NCI-H2171 (cell line): ENCODE results near the gene EOGT.

Experiments used
- DNase-seq: peaks from one replicate; lab custom pipeline; 2025; lab: John Stamatoyannopoulos, UW

Gene EOGT

DNA sequence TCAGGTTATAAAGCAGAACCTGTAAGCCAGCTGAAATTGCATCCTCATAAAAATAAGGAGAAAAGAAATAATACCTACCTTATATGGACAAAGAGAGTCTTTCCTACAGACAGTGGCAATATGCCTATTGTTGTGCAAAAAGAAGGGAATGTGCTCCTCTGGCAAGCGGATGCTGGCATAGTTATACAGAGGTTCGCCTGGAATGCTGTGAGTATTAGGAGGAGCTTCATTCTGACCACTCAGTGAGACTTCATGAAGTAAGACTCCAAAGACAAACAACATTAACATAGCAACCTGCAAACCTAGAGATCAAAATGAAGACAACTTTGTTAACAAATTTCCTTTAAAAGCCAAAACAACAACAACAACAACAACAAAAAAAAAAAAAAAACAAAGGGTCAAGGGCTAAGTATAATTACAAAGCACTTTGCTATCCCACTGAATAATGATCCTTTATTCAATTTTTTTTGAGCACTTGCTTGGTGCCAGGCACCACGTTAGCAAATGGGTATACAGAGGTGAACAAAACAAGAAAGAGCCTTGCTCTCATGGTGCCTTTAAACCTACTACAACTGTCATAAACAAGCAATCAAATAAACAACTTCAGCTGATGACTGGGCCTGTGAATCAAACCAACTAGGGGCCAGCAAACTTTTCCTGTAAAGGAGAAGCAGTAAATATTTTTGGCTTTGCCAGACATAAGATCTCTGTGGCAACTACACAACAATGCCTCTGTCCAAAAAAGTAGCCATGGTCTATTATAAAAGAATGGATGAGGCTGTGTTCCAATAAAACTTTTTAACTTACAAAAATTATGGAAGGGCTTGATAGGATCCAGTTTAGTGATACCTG is 3.7 kb downstream of the EOGT start:
- DNase-seq = no peak

DNA sequence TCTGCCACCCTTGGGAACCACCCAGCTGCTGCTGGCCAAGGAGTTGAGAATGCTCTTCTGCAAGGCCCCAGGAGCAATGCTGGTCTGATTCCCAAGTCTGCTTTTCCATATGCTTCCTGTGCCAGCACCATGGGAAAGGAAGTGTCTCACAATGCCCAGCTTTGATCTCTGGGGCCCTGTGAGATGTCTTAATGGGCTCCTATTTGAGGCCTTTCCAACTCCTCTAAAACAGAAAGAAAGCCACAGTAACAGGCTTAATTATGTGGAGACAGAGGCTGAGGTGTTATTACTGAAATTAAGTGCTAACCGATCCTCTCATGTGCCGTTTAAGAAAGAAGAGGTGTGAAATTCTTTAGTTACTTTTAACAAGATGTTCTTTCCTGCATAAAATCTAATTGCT is 4.5 kb downstream of the EOGT start:
- DNase-seq = no peak

DNA sequence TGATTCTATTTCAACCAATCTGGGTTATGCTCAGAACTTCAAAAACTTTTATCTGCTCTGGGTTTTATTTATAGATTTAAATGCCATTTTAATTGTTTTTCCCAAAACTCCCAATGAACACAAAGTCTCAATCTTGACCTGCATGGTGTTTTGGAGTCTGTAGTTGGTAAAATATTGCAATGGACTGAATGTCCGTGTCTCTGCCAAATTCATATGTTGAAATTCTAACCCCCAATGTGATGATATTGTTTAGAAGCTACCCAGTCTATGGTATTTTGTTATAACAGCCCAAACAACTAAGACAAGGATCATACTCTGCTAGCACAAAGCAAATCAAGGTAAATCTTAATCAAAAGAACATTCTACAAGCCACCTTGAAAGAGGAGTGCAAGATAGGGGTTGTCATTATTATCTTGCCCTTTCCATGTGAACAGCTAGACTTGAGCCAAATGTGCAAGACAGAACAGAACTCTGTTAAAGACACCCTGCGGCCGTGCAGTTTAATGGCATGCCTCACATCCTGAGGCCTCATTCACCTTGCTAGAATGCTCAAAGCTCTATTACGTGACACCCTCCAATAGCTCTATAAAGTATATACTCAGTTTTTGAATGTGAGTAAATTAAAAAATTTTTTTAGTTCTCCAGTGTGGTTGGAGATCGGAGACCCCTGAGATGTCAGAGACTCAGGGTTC is 7.5 kb downstream of the EOGT start:
- no peak for DNase-seq

DNA sequence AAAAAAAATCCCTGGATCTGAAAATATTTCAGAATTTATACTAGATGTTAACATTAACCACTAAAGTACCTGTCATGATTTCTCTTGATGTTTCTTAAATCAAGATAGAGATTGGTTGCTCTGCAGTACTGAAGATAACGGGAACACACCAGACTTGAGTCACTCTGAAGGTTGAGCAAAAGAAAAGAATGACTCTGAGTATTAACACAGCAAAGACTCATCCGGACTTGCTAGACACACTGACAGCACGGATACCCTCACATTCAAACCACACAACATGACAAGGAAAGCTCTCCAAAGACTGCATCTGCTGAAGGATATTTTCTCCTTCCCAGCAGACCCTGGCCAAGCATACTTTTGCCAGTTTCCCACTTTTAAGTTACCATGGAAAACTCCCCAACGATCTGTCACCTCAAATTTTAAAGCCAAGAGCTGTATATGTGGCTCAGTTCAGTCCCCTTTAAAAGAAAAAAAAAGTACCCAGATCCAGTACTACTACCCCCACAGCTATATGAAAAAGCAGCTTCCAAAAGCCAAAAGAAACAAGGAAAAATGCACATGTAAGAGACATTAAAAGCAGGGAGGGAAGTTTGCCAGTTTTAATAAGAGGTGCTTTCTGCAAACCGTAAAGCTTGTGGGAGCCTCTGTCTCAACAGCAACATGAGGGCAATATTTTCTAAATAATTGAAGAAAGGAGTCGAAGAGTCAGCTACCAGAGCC is 8.3 kb downstream of the EOGT start:
- DNase-seq = no peak

DNA sequence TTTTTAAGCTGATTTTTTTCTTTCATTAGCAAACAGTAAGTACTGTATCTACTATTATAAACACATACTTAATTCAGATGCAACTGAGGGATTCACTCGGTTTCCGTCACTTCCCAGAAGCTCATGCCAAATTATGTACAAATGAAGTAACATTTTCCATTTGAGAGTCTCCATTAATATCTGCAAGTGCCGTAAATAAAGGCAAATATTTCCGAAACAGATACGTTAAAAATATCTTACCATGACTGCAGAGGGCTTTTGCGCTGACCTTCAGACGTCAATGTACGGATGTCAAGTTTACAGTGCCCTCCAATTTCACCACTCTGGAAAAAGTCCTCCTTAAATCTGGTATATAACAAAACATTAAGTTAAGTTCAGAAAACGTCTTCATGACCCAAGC is 9.3 kb downstream of the EOGT start:
- DNase-seq = no peak

DNA sequence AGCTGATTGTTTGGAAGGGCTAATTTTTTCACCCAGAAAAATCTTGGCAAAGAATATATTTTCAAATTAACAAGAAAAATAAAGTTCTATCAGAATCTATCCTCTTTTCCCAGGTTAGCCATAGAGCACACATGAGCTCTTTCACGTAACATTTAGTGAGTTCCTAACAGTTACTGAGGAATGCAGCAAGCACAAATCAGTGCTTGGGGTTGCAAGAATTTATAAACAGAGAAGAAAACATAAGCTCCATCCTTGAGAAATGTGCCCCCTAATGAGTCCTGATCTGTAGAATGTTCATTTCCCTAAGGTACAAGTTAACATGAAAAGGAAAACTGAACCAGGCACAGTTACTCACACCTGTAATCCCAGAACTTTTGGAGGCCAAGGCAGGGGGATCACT is 13.9 kb downstream of the EOGT start:
- no peak for DNase-seq

DNA sequence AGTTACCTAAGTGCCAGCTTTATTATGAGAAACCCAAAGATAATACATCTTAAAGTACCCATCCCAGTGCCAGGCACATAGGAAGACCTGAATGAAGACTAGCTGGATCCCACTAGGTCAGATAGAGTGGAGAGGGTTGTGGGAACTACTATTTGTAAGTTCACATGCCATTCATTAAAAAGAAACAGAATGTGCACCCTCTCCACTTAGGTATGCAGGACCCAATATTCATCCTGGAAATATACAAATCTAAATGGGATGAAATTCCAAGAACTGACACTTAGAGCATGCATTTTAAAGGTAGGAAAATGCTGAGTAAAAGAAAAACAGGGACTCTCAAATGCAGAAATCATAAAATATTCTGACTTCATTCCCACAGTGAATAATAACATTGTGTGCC is 14.3 kb downstream of the EOGT start:
- DNase-seq = no peak

DNA sequence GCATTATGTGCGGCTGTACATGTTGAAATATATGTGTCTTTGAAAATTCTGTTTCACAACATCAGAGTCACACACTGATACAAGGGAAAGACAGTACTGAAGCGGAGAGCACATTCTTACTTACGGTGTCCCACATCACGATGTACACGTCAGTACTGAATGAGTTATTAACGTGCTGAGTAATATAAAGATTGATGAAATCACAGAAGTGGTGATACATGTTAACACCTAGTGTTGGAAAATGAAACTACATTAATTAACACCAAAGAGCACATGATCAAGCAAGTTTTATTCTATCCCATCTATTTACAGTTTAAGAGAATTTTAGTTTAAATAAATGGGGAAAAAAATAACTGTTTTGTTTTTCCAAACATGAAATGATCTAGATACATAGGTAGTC is 15.6 kb downstream of the EOGT start:
- DNase-seq = no peak

DNA sequence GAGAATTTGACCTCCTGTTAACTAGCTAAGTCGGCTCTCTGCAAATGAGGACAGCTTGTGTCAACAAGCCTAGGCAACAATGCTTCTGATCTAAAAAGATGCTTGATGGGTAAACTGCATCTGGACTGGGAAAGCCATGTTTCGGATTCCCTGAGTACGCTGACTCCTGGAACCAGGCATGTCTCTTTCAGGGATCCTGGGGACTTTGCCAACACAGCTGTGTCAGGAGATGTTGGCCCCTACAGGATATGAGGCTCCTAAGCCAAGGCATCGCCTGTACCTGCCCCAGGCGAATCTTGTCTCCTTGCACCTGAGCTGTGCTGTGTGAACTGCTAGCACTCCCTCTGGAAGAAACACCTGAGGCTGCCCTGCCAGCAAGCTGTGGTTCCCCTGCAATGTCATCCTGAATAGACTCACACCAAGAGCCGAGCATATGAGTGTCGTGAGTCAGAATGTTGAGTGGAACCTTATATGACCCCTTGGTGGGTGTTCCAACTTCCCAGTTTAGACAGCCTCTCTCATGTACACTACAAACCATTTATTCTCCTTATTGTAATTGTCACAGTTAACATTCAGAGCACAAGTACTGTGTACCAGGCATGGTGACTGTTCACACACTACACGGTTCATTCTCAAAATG is 17.0 kb downstream of the EOGT start:
- no peak for DNase-seq

DNA sequence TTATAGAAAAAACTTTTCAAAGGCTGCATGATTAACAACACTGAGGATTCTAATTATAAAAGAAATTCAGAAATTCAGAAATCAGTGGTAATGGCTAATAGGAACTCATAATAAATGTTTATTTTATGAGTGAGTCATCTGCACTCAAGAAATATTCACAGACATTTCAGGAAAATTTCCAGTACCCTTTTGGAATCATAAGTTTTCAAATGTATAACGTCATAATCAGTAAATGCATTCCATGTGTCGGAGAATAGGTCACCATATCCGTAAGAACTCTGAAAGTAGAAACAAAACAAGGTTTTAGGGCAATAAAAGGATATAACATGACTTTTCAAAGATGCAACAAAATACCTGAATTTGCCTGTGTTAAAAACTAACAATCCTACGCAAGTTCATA is 24.7 kb downstream of the EOGT start:
- no peak for DNase-seq

DNA sequence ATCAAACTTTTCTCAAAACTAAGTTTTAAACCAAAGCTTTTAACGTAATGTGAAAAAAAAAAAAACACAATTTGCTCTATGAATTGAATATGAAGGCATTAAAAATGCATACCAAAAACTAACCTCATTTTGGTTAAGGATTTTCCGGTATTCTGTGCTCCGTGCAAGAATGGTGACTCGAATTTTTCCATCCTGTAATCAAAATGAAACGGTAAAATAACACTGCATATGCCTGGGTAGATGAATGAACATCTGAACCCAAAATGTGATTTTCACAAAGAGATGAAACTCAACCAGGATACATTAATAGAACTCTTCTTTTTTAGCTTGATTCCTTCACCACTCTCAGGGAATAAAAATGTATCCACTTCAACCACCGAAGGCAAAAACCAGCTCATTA is 26.2 kb downstream of the EOGT start:
- no peak for DNase-seq

DNA sequence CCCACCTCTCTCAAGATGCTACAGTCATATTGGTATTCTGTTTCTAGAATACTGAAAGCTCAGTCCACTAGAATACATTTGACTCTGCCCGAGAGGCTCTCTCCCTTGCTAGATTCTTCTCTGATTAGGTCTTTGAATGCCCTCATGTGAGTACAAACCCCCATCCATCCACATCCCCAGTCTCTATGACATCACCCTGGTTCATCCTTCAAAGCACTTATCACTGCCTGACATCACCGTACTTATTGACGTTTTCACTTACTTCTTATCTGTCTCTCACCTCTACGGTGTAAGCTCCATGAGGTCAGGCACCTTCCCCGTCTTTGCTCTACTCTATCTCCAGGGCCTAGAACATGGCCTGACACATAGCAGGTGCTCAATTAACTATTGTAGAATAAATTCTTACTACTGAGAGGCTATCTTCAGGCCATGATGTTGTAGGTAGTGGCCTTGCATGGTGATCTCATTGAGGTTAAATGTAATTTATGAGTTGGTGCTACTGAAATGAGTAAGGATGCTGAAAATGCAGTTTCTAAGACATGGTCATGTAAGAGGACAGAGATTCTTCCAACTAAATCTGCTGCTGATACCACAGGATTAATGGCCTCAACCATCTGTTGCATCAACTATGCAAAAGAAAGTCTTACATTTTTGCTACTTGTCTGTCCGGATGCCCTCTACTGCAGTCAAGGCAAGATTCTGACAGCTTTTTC is 26.8 kb downstream of the EOGT start:
- DNase-seq = no peak

DNA sequence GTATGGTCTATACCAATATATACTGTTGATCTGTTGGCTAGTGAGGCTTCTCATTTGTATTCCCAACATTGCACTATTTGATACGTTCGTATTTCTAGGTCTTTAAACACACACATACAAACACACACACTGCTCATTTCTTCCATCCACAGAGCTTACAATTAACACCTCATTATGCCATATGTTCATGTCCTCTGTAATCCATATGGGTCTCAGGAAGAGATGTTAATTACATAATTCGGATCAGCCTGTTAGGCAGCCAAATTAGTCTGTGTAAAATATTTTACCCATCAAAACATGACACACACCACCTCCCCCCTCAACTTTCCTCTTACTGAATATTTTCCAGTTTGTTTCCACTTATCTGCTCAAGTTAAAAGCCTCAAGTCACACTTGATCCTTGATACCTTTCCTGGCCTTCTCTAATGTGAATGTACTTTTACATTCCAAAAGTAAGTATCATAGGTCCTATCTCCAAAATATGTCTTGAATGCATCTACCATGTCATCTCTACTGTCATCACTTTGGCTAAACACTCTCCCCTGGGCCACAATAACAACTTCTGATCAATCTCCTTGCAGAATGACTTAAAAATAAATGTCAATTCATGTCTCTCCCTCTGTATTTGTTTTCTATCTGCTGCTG is 28.2 kb downstream of the EOGT start:
- DNase-seq = no peak

DNA sequence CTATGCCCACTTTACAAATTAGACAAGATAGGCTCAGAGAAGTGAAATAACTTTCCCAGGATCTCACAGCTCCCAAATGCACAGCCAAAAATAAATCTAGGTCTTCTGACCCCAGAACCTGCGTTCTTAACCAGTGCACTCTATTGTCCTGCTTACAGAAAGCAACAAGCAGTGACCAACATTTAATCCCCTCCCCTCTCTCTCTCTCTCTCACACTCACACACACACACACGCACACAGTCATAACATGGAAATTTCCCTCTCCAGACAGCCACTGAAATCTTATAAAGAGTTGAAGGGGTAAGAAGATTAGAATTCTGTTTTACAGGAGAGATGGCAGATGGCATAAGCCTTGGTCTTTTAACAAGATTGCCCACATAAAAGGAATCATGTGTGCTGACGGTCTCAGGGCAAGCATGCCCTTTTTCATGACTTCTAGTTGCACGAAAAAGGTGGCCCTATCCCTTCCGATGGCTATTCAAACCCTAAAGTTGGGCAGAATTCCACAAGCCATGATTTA is 29.4 kb downstream of the EOGT start:
- DNase-seq = no peak

DNA sequence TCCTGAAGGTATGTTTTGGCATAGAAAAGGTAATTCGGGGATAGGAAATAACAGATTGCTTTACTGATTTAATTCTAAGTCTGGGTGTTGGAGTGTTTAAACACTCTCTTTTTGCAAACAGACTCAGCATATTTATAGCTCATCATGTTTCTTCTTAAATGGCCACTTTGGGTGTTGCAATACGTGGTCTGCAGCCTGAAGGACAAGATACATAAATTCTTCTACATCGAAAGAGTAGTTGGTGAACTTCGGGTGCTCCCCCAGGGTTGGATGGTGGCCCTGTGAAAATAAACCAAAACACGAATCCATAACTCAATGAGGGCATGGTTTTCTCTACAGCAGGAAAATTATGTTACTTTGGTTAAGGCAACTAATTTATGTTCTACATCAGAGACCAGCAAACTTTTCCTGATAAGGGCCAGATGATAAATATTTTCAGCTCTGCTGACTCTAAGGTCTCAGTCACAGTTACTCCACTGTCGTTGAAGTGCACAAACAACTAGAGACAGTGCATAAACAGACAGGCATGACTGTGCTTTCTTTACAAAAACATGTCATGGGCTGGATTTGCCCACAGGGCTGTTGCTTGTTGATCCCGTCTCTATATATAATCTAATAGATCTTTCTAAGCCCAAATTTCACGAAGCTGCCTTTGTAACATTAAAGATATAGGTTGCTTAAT is 35.9 kb downstream of the EOGT start:
- no peak for DNase-seq

DNA sequence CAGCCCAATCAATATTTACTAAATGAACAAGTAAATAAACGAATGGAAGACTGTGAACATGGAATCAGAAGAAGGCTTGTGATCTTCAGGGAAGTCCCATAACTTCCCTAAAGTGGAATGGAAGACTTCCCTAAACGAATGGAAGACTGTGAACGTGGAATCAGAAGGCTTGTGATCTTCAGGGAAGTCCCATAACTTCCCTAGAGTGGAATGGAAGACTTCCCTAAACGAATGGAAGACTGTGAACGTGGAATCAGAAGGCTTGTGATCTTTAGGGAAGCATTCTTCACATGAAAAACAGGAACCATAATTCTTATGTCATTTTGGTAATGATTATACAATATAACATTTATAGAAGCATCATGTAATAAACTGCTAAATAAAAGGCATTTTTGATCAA is 38.8 kb downstream of the EOGT start:
- no peak for DNase-seq

DNA sequence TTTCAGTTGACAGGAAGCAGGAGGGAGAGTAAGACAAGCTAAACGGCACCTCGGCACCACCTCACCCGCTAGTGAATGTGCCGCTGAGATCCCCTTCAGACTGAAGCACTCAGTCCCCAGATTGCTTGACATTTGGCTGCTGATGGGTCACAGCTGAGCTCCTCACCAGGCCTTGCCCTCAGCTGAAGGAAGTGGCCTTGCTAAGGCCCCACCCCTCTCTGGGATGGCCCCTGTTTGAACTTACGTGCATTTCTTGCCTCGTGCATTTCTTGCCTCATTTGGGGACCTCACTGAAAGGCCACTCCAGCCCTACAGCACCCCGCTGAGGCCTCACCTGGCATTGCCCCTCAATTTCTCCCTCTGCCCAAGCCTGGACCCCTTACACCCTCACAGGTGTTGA is 39.8 kb downstream of the EOGT start:
- DNase-seq = no peak

DNA sequence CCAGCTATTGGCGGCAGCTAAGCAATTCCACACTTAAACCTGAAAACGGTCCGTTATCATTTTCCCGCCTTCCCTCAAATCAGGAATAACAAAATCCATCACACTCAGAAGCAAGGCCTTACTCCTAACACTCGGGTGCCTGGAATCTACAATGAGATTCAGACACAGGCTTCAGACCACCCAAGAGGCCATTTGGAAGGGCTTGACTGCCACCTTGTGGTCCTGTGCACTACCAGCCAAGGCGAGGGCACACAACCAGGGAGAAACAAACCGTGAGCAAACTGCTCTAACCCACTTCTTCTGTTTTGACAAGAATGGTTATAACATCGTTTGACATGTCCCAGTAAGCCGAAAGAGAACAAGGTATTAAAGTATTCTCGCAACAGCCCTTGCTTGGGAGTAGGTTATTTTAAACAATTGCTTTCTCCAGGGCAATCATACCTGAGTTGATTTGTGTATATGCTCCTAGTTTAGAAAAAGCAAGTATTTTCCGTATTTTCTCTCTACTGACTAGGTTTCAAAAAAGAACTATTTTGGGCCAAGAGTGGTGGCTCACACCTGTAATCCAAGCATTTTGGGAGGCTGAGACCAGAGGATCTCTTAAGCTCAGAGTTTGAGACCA is 41.0 kb downstream of the EOGT start:
- no peak for DNase-seq

DNA sequence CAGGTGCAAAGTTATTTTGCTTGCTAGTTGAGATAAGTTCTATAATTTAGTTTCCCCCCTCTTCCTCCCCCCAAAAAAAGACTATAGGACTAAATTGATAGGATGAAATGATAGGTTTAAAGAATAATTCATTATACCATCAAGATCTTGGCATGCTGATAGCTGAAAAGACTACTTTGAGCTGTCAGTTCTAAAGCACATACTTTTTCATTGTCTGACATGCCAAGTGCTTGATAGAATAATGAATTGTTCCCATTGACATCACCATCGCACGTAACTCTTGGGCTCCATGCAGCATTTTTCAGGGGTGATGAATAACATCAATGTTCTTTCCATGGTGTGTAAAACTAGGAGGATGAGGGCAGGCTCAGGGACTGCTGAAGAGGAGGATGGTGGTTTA is 48.8 kb downstream of the EOGT start:
- DNase-seq = no peak

DNA sequence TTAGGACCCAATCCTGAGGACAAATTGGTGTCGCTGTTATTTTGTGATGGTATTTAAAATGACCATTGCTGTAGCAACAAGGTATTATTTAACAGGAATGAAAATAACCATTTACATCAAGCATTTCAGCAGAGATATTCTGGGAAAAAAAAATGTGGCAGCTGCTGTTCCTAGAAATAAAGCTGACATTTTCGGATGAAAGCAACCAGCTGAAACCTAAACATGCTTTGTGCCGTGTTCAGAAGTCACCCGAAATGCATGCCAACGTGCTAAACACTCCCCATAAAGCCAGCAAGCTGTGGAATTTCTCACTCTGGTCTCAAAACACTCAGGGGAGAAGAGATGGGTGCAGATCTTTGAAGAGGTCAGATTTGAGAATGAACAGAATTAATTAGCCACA is 49.6 kb downstream of the EOGT start:
- DNase-seq = no peak
